ENCODE measurements around the gene DHRSX.

Gene DHRSX

GRCh38 chrX:2526390-2526789 is 25.6 kb upstream of the DHRSX start:
- H3F3A ChIP-seq (ENCODE audit: control insufficient read depth, insufficient read depth), result peaks cover 12% of the 10 kb centered on the region
- no peak overlapping the region for H3K4me3 ChIP-seq (ENCODE audit: low read length)
- H3K27me3 ChIP-seq (ENCODE audit: control insufficient read depth, low read length), result no peaks in the 10 kb centered on the region
- H3K4me2 ChIP-seq (ENCODE audit: low read length), result no peak overlapping the region
- no peak overlapping the region for H3K27ac ChIP-seq (ENCODE audit: low read depth, low read length)
- H3K36me3 ChIP-seq (ENCODE audit: control insufficient read depth, low read length), result no peaks in the 10 kb centered on the region
- TF ChIP-seq, protein P1, sequence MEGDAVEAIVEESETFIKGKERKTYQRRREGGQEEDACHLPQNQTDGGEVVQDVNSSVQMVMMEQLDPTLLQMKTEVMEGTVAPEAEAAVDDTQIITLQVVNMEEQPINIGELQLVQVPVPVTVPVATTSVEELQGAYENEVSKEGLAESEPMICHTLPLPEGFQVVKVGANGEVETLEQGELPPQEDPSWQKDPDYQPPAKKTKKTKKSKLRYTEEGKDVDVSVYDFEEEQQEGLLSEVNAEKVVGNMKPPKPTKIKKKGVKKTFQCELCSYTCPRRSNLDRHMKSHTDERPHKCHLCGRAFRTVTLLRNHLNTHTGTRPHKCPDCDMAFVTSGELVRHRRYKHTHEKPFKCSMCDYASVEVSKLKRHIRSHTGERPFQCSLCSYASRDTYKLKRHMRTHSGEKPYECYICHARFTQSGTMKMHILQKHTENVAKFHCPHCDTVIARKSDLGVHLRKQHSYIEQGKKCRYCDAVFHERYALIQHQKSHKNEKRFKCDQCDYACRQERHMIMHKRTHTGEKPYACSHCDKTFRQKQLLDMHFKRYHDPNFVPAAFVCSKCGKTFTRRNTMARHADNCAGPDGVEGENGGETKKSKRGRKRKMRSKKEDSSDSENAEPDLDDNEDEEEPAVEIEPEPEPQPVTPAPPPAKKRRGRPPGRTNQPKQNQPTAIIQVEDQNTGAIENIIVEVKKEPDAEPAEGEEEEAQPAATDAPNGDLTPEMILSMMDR (IDR thresholded peaks at IDR 0.05; ENCODE audit: low read depth, low read length, poor library complexity, severe bottlenecking), result no peak
- H3K79me2 ChIP-seq (ENCODE audit: control insufficient read depth, low read length), result no peaks in the 10 kb centered on the region
- H4K20me1 ChIP-seq (ENCODE audit: control insufficient read depth, insufficient read depth, low read depth, low read length), result no peaks in the 10 kb centered on the region
- H3K9me2 ChIP-seq (replicated peaks; ENCODE audit: control insufficient read depth, low read length), result no peaks in the 10 kb centered on the region
- H3K4me1 ChIP-seq (ENCODE audit: control insufficient read depth, low read length), result peaks cover 12% of the 10 kb centered on the region
- H3K9me3 ChIP-seq (ENCODE audit: control insufficient read depth, insufficient read depth, low read length), result no peaks in the 10 kb centered on the region

DNA sequence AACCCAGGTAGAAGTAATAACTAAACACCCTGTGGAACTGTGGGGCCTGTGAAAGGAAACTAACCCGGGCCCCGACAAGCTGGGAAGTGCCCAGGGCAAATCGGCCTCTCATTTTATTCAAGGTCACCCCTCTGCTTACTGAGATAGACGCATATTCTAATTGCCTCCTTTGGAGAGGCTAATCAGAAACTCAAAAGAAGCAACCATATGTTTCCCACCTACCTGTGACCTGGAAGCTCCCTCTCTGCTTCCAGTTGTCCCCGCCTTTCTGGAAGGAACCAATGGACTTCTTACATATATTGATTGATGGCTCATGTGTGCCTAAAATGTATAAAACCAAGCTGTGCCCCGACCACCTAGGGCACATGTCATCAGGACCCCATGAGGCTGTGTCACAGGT is 23.1 kb upstream of the DHRSX start:
- H3K27me3 ChIP-seq (ENCODE audit: control insufficient read depth, low read length), result no peaks in the 10 kb centered on the region
- H3K9me2 ChIP-seq (replicated peaks; ENCODE audit: control insufficient read depth, low read length), result no peaks in the 10 kb centered on the region
- peaks cover 18% of the 10 kb centered on the region for H3F3A ChIP-seq (ENCODE audit: control insufficient read depth, insufficient read depth)
- no peak overlapping the region for H3K27ac ChIP-seq (ENCODE audit: low read depth, low read length)
- no peaks in the 10 kb centered on the region for H3K9me3 ChIP-seq (ENCODE audit: control insufficient read depth, insufficient read depth, low read length)
- H3K79me2 ChIP-seq (ENCODE audit: control insufficient read depth, low read length), result no peaks in the 10 kb centered on the region
- H3K36me3 ChIP-seq (ENCODE audit: control insufficient read depth, low read length), result no peaks in the 10 kb centered on the region
- H3K4me1 ChIP-seq (ENCODE audit: control insufficient read depth, low read length), result peaks cover 23% of the 10 kb centered on the region
- TF ChIP-seq EZH2phosphoT487 (IDR thresholded peaks at IDR 0.05; ENCODE audit: borderline replicate concordance, low read length), result no peak
- TF ChIP-seq, protein P1 (IDR thresholded peaks at IDR 0.05; ENCODE audit: low read depth, low read length, poor library complexity, severe bottlenecking), result no peak
- H3K4me2 ChIP-seq (ENCODE audit: low read length), result no peak overlapping the region
- no peaks in the 10 kb centered on the region for H4K20me1 ChIP-seq (ENCODE audit: control insufficient read depth, insufficient read depth, low read depth, low read length)
- no peak overlapping the region for H3K4me3 ChIP-seq (ENCODE audit: low read length)

DNA sequence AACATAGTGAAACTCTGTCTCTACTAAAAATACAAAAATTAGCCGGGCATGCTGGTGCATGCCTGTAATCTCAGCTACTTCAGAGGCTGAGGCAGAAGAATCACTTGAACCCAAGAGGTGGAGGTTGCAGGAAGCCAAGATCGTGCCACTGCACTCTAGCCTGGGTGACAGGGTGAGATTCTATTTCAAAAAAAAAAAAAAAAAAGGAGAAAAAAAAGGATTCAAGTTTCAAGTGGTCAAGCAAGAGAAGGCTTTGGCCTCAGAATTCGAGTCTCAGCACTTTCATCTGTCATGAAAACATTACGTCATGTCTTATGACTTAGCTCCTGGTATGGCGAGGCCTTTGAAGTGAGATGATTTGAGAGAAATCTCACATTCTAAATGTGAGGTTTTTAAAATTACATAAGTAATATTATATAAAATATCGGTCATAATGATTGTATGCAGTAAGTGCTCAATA is 21.2 kb upstream of the DHRSX start:
- no peaks in the 10 kb centered on the region for H3K36me3 ChIP-seq (ENCODE audit: control insufficient read depth, low read length)
- no peaks in the 10 kb centered on the region for H3K27me3 ChIP-seq (ENCODE audit: control insufficient read depth, low read length)
- peaks cover 38% of the 10 kb centered on the region for H3K4me1 ChIP-seq (ENCODE audit: control insufficient read depth, low read length)
- no peaks in the 10 kb centered on the region for H4K20me1 ChIP-seq (ENCODE audit: control insufficient read depth, insufficient read depth, low read depth, low read length)
- peak overlapping the region; percentile 84 for H3K27ac ChIP-seq (ENCODE audit: low read depth, low read length)
- H3F3A ChIP-seq (ENCODE audit: control insufficient read depth, insufficient read depth), result peaks cover 24% of the 10 kb centered on the region
- H3K4me2 ChIP-seq (ENCODE audit: low read length), result peak overlapping the region; percentile 82
- H3K9me2 ChIP-seq (replicated peaks; ENCODE audit: control insufficient read depth, low read length), result no peaks in the 10 kb centered on the region
- TF ChIP-seq EZH2phosphoT487 (IDR thresholded peaks at IDR 0.05; ENCODE audit: borderline replicate concordance, low read length), result no peak
- TF ChIP-seq, protein P1 (IDR thresholded peaks at IDR 0.05; ENCODE audit: low read depth, low read length, poor library complexity, severe bottlenecking), result no peak
- H3K4me3 ChIP-seq (ENCODE audit: low read length), result peak overlapping the region; percentile 65
- H3K79me2 ChIP-seq (ENCODE audit: control insufficient read depth, low read length), result no peaks in the 10 kb centered on the region
- no peaks in the 10 kb centered on the region for H3K9me3 ChIP-seq (ENCODE audit: control insufficient read depth, insufficient read depth, low read length)
